ENCODE measurements around the gene CALN1. TPM values are rescaled to one million over a fixed set of nuclear protein-coding genes. Genes with fewer than 3 reads are reported as not detected.

CALN1 gene
- total RNA-seq, 1 donor from 2014 or later: 0.52 TPM

GRCh38 chr7:72152161-72153131, 259.7 kb downstream of the CALN1 start:
- H3K27ac ChIP-seq (ENCODE audit: low read depth, low read length): no peak overlapping the region
- no peaks in the 10 kb centered on the region for H3K4me1 ChIP-seq (ENCODE audit: control insufficient read depth in 3 of 3, insufficient read depth in 3 of 3, low read length in 3 of 3)
- no peak overlapping the region for H3K4me3 ChIP-seq (ENCODE audit: low read length in 3 of 3)
- H3K9me3 ChIP-seq (ENCODE audit: control insufficient read depth in 3 of 3, low read length in 3 of 3): no peaks in the 10 kb centered on the region
- H3K27me3 ChIP-seq (ENCODE audit: control insufficient read depth in 3 of 3, insufficient read depth in 3 of 3, low read length in 3 of 3): no peaks in the 10 kb centered on the region
- no peak overlapping the region for H3K9ac ChIP-seq (ENCODE audit: low read depth in 1 of 3, low read length in 3 of 3)
- H3K36me3 ChIP-seq (ENCODE audit: control insufficient read depth in 3 of 3, insufficient read depth in 3 of 3, low read length in 3 of 3): no peaks in the 10 kb centered on the region

GRCh38 chr7:72140566-72140965, 271.6 kb downstream of the CALN1 start:
- H3K27ac ChIP-seq (ENCODE audit: low read depth, low read length): no peak overlapping the region
- H3K36me3 ChIP-seq (ENCODE audit: control insufficient read depth in 3 of 3, insufficient read depth in 3 of 3, low read length in 3 of 3): no peaks in the 10 kb centered on the region
- no peaks in the 10 kb centered on the region for H3K27me3 ChIP-seq (ENCODE audit: control insufficient read depth in 3 of 3, insufficient read depth in 3 of 3, low read length in 3 of 3)
- H3K9me3 ChIP-seq (ENCODE audit: control insufficient read depth in 3 of 3, low read length in 3 of 3): no peaks in the 10 kb centered on the region
- H3K4me3 ChIP-seq (ENCODE audit: low read length in 3 of 3): no peak overlapping the region
- H3K9ac ChIP-seq (ENCODE audit: low read depth in 1 of 3, low read length in 3 of 3): no peak overlapping the region
- no peaks in the 10 kb centered on the region for H3K4me1 ChIP-seq (ENCODE audit: control insufficient read depth in 3 of 3, insufficient read depth in 3 of 3, low read length in 3 of 3)

GRCh38 chr7:72127136-72127535, 285.0 kb downstream of the CALN1 start:
- no peaks in the 10 kb centered on the region for H3K4me1 ChIP-seq (ENCODE audit: control insufficient read depth in 3 of 3, insufficient read depth in 3 of 3, low read length in 3 of 3)
- no peaks in the 10 kb centered on the region for H3K36me3 ChIP-seq (ENCODE audit: control insufficient read depth in 3 of 3, insufficient read depth in 3 of 3, low read length in 3 of 3)
- no peak overlapping the region for H3K27ac ChIP-seq (ENCODE audit: low read depth, low read length)

GRCh38 chr7:72123913-72124312, 288.2 kb downstream of the CALN1 start:
- no peaks in the 10 kb centered on the region for H3K9me3 ChIP-seq (ENCODE audit: control insufficient read depth in 3 of 3, low read length in 3 of 3)
- H3K4me3 ChIP-seq (ENCODE audit: low read length in 3 of 3): no peak overlapping the region
- H3K36me3 ChIP-seq (ENCODE audit: control insufficient read depth in 3 of 3, insufficient read depth in 3 of 3, low read length in 3 of 3): no peaks in the 10 kb centered on the region
- no peaks in the 10 kb centered on the region for H3K4me1 ChIP-seq (ENCODE audit: control insufficient read depth in 3 of 3, insufficient read depth in 3 of 3, low read length in 3 of 3)
- H3K9ac ChIP-seq (ENCODE audit: low read depth in 1 of 3, low read length in 3 of 3): no peak overlapping the region
- no peak overlapping the region for H3K27ac ChIP-seq (ENCODE audit: low read depth, low read length)
- H3K27me3 ChIP-seq (ENCODE audit: control insufficient read depth in 3 of 3, insufficient read depth in 3 of 3, low read length in 3 of 3): no peaks in the 10 kb centered on the region

More at GRCh38 chr7:72127136-72127535, 285.0 kb downstream of the CALN1 start:
- H3K9ac ChIP-seq (ENCODE audit: low read depth in 1 of 3, low read length in 3 of 3): no peak overlapping the region
- H3K27me3 ChIP-seq (ENCODE audit: control insufficient read depth in 3 of 3, insufficient read depth in 3 of 3, low read length in 3 of 3): no peaks in the 10 kb centered on the region
- no peak overlapping the region for H3K4me3 ChIP-seq (ENCODE audit: low read length in 3 of 3)
- H3K9me3 ChIP-seq (ENCODE audit: control insufficient read depth in 3 of 3, low read length in 3 of 3): no peaks in the 10 kb centered on the region

GRCh38 chr7:72118366-72118765, 293.8 kb downstream of the CALN1 start:
- H3K4me1 ChIP-seq (ENCODE audit: control insufficient read depth in 3 of 3, insufficient read depth in 3 of 3, low read length in 3 of 3): no peaks in the 10 kb centered on the region
- no peak overlapping the region for H3K9ac ChIP-seq (ENCODE audit: low read depth in 1 of 3, low read length in 3 of 3)
- H3K27ac ChIP-seq (ENCODE audit: low read depth, low read length): no peak overlapping the region
- H3K4me3 ChIP-seq (ENCODE audit: low read length in 3 of 3): no peak overlapping the region
- H3K9me3 ChIP-seq (ENCODE audit: control insufficient read depth in 3 of 3, low read length in 3 of 3): peaks cover 0 to 4% (median 0%) of the 10 kb centered on the region in 3 donors
- no peaks in the 10 kb centered on the region for H3K36me3 ChIP-seq (ENCODE audit: control insufficient read depth in 3 of 3, insufficient read depth in 3 of 3, low read length in 3 of 3)
- H3K27me3 ChIP-seq (ENCODE audit: control insufficient read depth in 3 of 3, insufficient read depth in 3 of 3, low read length in 3 of 3): no peaks in the 10 kb centered on the region

- no peaks in the 10 kb centered on the region for H3K36me3 ChIP-seq (ENCODE audit: control insufficient read depth in 3 of 3, insufficient read depth in 3 of 3, low read length in 3 of 3)
- H3K27me3 ChIP-seq (ENCODE audit: control insufficient read depth in 3 of 3, insufficient read depth in 3 of 3, low read length in 3 of 3): no peaks in the 10 kb centered on the region
- H3K4me3 ChIP-seq (ENCODE audit: low read length in 3 of 3): no peak overlapping the region
- no peak overlapping the region for H3K27ac ChIP-seq (ENCODE audit: low read depth, low read length)
- H3K9me3 ChIP-seq (ENCODE audit: control insufficient read depth in 3 of 3, low read length in 3 of 3): peaks cover 0 to 4% (median 0%) of the 10 kb centered on the region in 3 donors
- H3K9ac ChIP-seq (ENCODE audit: low read depth in 1 of 3, low read length in 3 of 3): no peak overlapping the region
- H3K4me1 ChIP-seq (ENCODE audit: control insufficient read depth in 3 of 3, insufficient read depth in 3 of 3, low read length in 3 of 3): no peaks in the 10 kb centered on the region
Observed at GRCh38 chr7:72114129-72114528, 298.0 kb downstream of the CALN1 start.

- H3K27me3 ChIP-seq (ENCODE audit: control insufficient read depth in 3 of 3, insufficient read depth in 3 of 3, low read length in 3 of 3): no peaks in the 10 kb centered on the region
- H3K9ac ChIP-seq (ENCODE audit: low read depth in 1 of 3, low read length in 3 of 3): no peak overlapping the region
- no peaks in the 10 kb centered on the region for H3K4me1 ChIP-seq (ENCODE audit: control insufficient read depth in 3 of 3, insufficient read depth in 3 of 3, low read length in 3 of 3)
- peaks cover 0 to 10% (median 8%) of the 10 kb centered on the region in 3 donors for H3K9me3 ChIP-seq (ENCODE audit: control insufficient read depth in 3 of 3, low read length in 3 of 3)
- no peak overlapping the region for H3K27ac ChIP-seq (ENCODE audit: low read depth, low read length)
- no peaks in the 10 kb centered on the region for H3K36me3 ChIP-seq (ENCODE audit: control insufficient read depth in 3 of 3, insufficient read depth in 3 of 3, low read length in 3 of 3)
- H3K4me3 ChIP-seq (ENCODE audit: low read length in 3 of 3): no peak overlapping the region
Observed at GRCh38 chr7:72112992-72113391, 299.1 kb downstream of the CALN1 start.

- no peak overlapping the region for H3K27ac ChIP-seq (ENCODE audit: low read depth, low read length)
- H3K36me3 ChIP-seq (ENCODE audit: control insufficient read depth in 3 of 3, insufficient read depth in 3 of 3, low read length in 3 of 3): no peaks in the 10 kb centered on the region
- no peak overlapping the region for H3K9ac ChIP-seq (ENCODE audit: low read depth in 1 of 3, low read length in 3 of 3)
- H3K4me3 ChIP-seq (ENCODE audit: low read length in 3 of 3): no peak overlapping the region
- H3K27me3 ChIP-seq (ENCODE audit: control insufficient read depth in 3 of 3, insufficient read depth in 3 of 3, low read length in 3 of 3): no peaks in the 10 kb centered on the region
- peaks cover 0 to 14% (median 9%) of the 10 kb centered on the region in 3 donors for H3K9me3 ChIP-seq (ENCODE audit: control insufficient read depth in 3 of 3, low read length in 3 of 3)
- no peaks in the 10 kb centered on the region for H3K4me1 ChIP-seq (ENCODE audit: control insufficient read depth in 3 of 3, insufficient read depth in 3 of 3, low read length in 3 of 3)
Observed at GRCh38 chr7:72112530-72112929, 299.6 kb downstream of the CALN1 start.

- Histone ChIP-seq H3K27me3 (ENCODE audit: control insufficient read depth in 3 of 3, insufficient read depth in 3 of 3, low read length in 3 of 3) (no peaks in the 10 kb centered on the region), H3K9me3 (ENCODE audit: control insufficient read depth in 3 of 3, low read length in 3 of 3) (peaks cover 0 to 11% (median 9%) of the 10 kb centered on the region in 3 donors)
Observed at GRCh38 chr7:72111086-72111485, 301.1 kb downstream of the CALN1 start.

GRCh38 chr7:72109566-72109965, 302.6 kb downstream of the CALN1 start:
- Histone ChIP-seq H3K4me3 (ENCODE audit: low read length in 3 of 3) (no peak overlapping the region), H3K4me1 (ENCODE audit: control insufficient read depth in 3 of 3, insufficient read depth in 3 of 3, low read length in 3 of 3) (no peaks in the 10 kb centered on the region), H3K9me3 (ENCODE audit: control insufficient read depth in 3 of 3, low read length in 3 of 3) (peaks cover 0 to 11% (median 9%) of the 10 kb centered on the region in 3 donors), H3K27me3 (ENCODE audit: control insufficient read depth in 3 of 3, insufficient read depth in 3 of 3, low read length in 3 of 3) (no peaks in the 10 kb centered on the region), H3K9ac (ENCODE audit: low read depth in 1 of 3, low read length in 3 of 3) (no peak overlapping the region), H3K36me3 (ENCODE audit: control insufficient read depth in 3 of 3, insufficient read depth in 3 of 3, low read length in 3 of 3) (no peaks in the 10 kb centered on the region), H3K27ac (ENCODE audit: low read depth, low read length) (no peak overlapping the region)

More at GRCh38 chr7:72111086-72111485, 301.1 kb downstream of the CALN1 start:
- Histone ChIP-seq H3K36me3 (ENCODE audit: control insufficient read depth in 3 of 3, insufficient read depth in 3 of 3, low read length in 3 of 3) (no peaks in the 10 kb centered on the region), H3K4me1 (ENCODE audit: control insufficient read depth in 3 of 3, insufficient read depth in 3 of 3, low read length in 3 of 3) (no peaks in the 10 kb centered on the region), H3K9ac (ENCODE audit: low read depth in 1 of 3, low read length in 3 of 3) (no peak overlapping the region), H3K4me3 (ENCODE audit: low read length in 3 of 3) (no peak overlapping the region), H3K27ac (ENCODE audit: low read depth, low read length) (no peak overlapping the region)
